ENCODE data around the gene RAD52.

DNA sequence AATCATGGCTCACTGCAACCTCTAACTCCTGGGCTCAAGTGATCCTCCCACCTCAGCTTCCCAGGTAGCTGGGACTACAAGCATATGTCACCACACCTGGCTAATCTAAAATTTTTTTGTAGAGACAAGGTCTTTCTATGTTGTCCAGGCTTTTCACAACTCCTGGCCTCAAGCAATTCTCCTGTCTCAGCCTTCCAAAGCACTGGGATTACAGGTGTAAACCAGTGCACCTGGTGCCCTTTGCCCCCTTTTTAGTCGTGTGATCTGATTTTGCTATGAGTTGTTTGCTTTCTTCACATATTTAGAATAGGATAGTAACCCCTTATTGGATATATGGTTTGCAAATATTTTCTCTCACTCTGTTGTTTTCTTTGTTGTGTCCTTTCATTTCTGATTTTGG is 1.7 kb upstream of the RAD52 start:
- TF ChIP-seq, protein P1, sequence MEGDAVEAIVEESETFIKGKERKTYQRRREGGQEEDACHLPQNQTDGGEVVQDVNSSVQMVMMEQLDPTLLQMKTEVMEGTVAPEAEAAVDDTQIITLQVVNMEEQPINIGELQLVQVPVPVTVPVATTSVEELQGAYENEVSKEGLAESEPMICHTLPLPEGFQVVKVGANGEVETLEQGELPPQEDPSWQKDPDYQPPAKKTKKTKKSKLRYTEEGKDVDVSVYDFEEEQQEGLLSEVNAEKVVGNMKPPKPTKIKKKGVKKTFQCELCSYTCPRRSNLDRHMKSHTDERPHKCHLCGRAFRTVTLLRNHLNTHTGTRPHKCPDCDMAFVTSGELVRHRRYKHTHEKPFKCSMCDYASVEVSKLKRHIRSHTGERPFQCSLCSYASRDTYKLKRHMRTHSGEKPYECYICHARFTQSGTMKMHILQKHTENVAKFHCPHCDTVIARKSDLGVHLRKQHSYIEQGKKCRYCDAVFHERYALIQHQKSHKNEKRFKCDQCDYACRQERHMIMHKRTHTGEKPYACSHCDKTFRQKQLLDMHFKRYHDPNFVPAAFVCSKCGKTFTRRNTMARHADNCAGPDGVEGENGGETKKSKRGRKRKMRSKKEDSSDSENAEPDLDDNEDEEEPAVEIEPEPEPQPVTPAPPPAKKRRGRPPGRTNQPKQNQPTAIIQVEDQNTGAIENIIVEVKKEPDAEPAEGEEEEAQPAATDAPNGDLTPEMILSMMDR (IDR thresholded peaks at IDR 0.05; ENCODE audit: low read depth, low read length), result no peak
- no peak for TF ChIP-seq EZH2phosphoT487 (IDR thresholded peaks at IDR 0.05; ENCODE audit: low read depth)
